ENCODE measurements around the gene TK2.

The TK2 gene

DNA sequence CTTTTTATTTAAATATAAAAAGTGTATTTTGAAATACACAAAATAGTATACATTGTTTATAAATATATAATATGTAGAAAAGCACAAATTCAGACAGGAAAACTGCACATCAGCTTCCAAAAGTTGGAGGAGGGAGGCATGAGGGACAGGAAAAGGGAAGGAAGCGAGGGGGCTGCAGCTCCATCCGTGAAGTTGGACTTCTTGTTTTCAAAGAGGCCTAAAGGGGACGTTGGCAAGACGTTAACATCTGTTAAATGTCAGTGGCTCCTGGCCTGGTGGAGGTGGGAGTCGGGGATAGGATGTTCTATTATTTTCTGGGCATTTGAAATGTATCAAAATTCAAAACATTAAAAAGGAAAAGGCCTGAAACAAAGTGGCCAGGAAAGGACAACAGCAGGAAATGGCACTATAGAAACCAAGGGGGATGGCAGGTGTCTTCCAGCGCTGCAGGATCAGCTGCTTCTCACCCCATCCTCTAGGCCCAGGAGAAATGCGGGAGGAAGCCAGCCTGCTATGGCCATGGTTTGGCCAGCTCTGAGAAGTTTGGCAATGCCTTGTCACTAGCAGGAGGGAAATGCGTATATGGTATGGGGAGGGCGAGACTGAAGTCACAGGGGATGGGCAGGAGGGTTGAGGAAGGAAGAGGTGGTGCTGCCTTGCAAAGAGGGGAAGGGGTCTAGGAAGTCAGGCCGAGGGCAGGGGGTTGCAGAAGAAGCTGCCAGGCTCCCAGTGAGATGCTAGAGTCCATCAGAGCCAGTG is 35.7 kb upstream of the TK2 start:
- H3K36me3 ChIP-seq (ENCODE audit: low read length), result no peaks in the 10 kb centered on the region
- H3K9ac ChIP-seq (ENCODE audit: low read length), result no peak overlapping the region
- H3K27ac ChIP-seq (ENCODE audit: low read depth, low read length), result no peak overlapping the region
- H3K79me2 ChIP-seq (ENCODE audit: insufficient read depth, low read length), result no peaks in the 10 kb centered on the region
- no peaks in the 10 kb centered on the region for H3F3A ChIP-seq (ENCODE audit: insufficient read depth)
- no peak overlapping the region for H3K4me2 ChIP-seq (ENCODE audit: low read depth, low read length, poor library complexity, severe bottlenecking)
- H3K27me3 ChIP-seq (ENCODE audit: low read length), result no peaks in the 10 kb centered on the region
- no peaks in the 10 kb centered on the region for H3K9me3 ChIP-seq (ENCODE audit: insufficient read depth, low read length)
- TF ChIP-seq EZH2phosphoT487 (conservative IDR thresholded peaks at IDR 0.05; ENCODE audit: low read length), result no peak
- TF ChIP-seq, protein P1, sequence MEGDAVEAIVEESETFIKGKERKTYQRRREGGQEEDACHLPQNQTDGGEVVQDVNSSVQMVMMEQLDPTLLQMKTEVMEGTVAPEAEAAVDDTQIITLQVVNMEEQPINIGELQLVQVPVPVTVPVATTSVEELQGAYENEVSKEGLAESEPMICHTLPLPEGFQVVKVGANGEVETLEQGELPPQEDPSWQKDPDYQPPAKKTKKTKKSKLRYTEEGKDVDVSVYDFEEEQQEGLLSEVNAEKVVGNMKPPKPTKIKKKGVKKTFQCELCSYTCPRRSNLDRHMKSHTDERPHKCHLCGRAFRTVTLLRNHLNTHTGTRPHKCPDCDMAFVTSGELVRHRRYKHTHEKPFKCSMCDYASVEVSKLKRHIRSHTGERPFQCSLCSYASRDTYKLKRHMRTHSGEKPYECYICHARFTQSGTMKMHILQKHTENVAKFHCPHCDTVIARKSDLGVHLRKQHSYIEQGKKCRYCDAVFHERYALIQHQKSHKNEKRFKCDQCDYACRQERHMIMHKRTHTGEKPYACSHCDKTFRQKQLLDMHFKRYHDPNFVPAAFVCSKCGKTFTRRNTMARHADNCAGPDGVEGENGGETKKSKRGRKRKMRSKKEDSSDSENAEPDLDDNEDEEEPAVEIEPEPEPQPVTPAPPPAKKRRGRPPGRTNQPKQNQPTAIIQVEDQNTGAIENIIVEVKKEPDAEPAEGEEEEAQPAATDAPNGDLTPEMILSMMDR (IDR thresholded peaks at IDR 0.05; ENCODE audit: insufficient read depth, low read length, poor library complexity, severe bottlenecking), result no peak
- no peak overlapping the region for H3K4me3 ChIP-seq (ENCODE audit: insufficient read depth, low read length, poor library complexity, severe bottlenecking)
- H2AFZ ChIP-seq (ENCODE audit: low read depth, low read length, severe bottlenecking), result no peak overlapping the region
- H4K20me1 ChIP-seq (ENCODE audit: low read depth, low read length), result no peaks in the 10 kb centered on the region
- H3K9me2 ChIP-seq (replicated peaks; ENCODE audit: insufficient read depth, low read length), result no peaks in the 10 kb centered on the region

DNA sequence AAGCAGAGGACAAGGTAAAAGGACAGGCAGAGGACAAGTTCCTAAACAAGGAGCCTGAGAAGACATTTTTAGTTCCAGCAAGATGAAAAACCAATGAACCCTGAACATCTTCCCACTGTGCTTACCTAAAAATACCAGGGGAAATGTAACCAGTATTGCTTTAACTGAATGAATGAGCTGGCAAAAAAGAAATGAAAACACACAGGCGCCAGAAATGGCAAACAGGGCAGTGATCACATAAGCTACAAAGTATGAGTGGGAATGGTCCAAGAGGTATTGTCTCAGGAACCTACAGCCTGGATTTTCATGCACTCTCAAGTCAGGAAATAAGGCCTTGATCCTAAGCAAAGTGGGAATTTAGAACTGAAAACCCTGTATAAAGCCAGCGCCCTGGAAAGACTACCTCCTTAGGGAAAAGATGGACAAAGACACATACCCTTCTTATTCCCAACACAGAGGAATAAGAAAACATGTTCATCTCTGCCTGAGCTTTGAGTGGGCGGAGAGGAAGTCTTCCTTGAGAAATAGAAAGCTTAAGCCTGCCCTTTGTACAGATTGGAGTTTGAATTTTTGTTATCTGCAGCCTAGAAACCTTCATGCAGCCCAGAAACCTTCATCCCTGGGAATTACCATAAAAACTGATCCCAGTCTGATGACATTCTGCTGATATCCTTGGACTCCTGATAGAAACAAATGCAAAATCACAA is 31.5 kb upstream of the TK2 start:
- Histone ChIP-seq H3K79me2 (ENCODE audit: insufficient read depth, low read length) (no peaks in the 10 kb centered on the region), H3K4me2 (ENCODE audit: low read depth, low read length, poor library complexity, severe bottlenecking) (no peak overlapping the region)

DNA sequence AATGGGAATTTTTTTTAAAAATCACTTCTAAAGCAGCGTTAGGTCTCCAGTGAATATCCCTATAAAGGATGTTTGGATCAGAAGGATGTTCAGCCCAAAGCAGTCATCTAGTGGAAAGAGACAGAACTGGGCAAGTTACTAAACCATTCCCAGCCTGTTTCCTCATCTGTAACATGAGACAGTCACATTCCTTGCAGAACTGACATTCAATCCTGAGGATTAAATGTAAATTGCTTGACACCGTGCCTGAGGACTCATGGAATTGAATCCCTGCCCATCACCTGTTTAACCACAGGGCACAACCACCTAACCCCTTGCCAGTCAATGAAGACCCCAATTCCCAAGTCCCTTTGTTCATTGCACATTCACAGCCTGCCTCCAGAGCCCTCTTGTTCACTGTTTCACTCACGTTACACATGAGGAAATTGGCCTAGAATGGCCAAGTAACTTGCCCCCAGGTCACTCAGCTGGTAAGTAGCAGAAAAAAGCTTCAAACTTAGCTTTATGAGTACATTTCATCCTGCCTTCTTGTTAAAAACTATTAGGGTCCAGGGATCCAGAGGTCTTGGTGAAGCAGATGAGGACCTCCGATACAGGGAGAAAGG is 30.8 kb upstream of the TK2 start:
- Histone ChIP-seq H4K20me1 (ENCODE audit: low read depth, low read length) (no peaks in the 10 kb centered on the region), H3K4me2 (ENCODE audit: low read depth, low read length, poor library complexity, severe bottlenecking) (no peak overlapping the region), H3F3A (ENCODE audit: insufficient read depth) (no peaks in the 10 kb centered on the region), H3K9me3 (ENCODE audit: insufficient read depth, low read length) (no peaks in the 10 kb centered on the region), H2AFZ (ENCODE audit: low read depth, low read length, severe bottlenecking) (no peak overlapping the region), H3K27me3 (ENCODE audit: low read length) (no peaks in the 10 kb centered on the region), H3K4me3 (ENCODE audit: insufficient read depth, low read length, poor library complexity, severe bottlenecking) (no peak overlapping the region), H3K79me2 (ENCODE audit: insufficient read depth, low read length) (no peaks in the 10 kb centered on the region), H3K36me3 (ENCODE audit: low read length) (no peaks in the 10 kb centered on the region), H3K9me2 (replicated peaks; ENCODE audit: insufficient read depth, low read length) (no peaks in the 10 kb centered on the region), H3K27ac (ENCODE audit: low read depth, low read length) (no peak overlapping the region), H3K9ac (ENCODE audit: low read length) (no peak overlapping the region)
- no peak for TF ChIP-seq EZH2phosphoT487 (conservative IDR thresholded peaks at IDR 0.05; ENCODE audit: low read length)
- TF ChIP-seq, protein P1 (IDR thresholded peaks at IDR 0.05; ENCODE audit: insufficient read depth, low read length, poor library complexity, severe bottlenecking), result no peak

More for the DNA sequence above, 31.5 kb upstream of the TK2 start:
- Histone ChIP-seq H3K4me3 (ENCODE audit: insufficient read depth, low read length, poor library complexity, severe bottlenecking) (no peak overlapping the region), H3K27ac (ENCODE audit: low read depth, low read length) (no peak overlapping the region), H2AFZ (ENCODE audit: low read depth, low read length, severe bottlenecking) (no peak overlapping the region), H3K27me3 (ENCODE audit: low read length) (no peaks in the 10 kb centered on the region), H3K9me2 (replicated peaks; ENCODE audit: insufficient read depth, low read length) (no peaks in the 10 kb centered on the region), H4K20me1 (ENCODE audit: low read depth, low read length) (no peaks in the 10 kb centered on the region), H3F3A (ENCODE audit: insufficient read depth) (no peaks in the 10 kb centered on the region), H3K9ac (ENCODE audit: low read length) (no peak overlapping the region), H3K9me3 (ENCODE audit: insufficient read depth, low read length) (no peaks in the 10 kb centered on the region), H3K36me3 (ENCODE audit: low read length) (no peaks in the 10 kb centered on the region)
- TF ChIP-seq, protein P1 (IDR thresholded peaks at IDR 0.05; ENCODE audit: insufficient read depth, low read length, poor library complexity, severe bottlenecking), result no peak
- TF ChIP-seq EZH2phosphoT487 (conservative IDR thresholded peaks at IDR 0.05; ENCODE audit: low read length), result no peak
